Transverse colon (tissue), 4 donors: ENCODE results near the gene ELMO3.
A peak's percentile ranks its signal among the peaks of the same experiment; 100 is the strongest.

Source experiments
- CTCF ChIP-seq, 5 experiments: fragments of 200-600 bp in 3 of 5; fragments of 450-650 bp in 2 of 5; sonication (generic) in 3 of 5; IDR thresholded peaks; 1 replicate in 2 of 5; 2 replicates in 3 of 5; pipeline ENCODE4 v1.5.1; 2016 to 2017; ENCODE audit warnings: antibody characterized with exemption in 5 of 5, inconsistent platforms in 3 of 5, mild to moderate bottlenecking in 2 of 5, moderate library complexity in 1 of 5
- EP300 ChIP-seq: sonication (generic); formaldehyde crosslinking; IDR thresholded peaks from one replicate; pipeline ENCODE4 v1.6.1; 2017; ENCODE audit warnings: antibody characterized with exemption, low read depth
- POLR2A ChIP-seq: fragments of 450-650 bp; IDR thresholded peaks from one replicate; pipeline ENCODE4 v1.6.1; 2016; ENCODE audit warnings: antibody characterized with exemption, mild to moderate bottlenecking, moderate library complexity
- POLR2AphosphoS5 ChIP-seq, 3 donors: sonication (generic); formaldehyde crosslinking; IDR thresholded peaks; one replicate each; pipeline ENCODE4 v1.6.1; 2016; ENCODE audit warnings: antibody characterized with exemption in 3 of 3

DNA sequence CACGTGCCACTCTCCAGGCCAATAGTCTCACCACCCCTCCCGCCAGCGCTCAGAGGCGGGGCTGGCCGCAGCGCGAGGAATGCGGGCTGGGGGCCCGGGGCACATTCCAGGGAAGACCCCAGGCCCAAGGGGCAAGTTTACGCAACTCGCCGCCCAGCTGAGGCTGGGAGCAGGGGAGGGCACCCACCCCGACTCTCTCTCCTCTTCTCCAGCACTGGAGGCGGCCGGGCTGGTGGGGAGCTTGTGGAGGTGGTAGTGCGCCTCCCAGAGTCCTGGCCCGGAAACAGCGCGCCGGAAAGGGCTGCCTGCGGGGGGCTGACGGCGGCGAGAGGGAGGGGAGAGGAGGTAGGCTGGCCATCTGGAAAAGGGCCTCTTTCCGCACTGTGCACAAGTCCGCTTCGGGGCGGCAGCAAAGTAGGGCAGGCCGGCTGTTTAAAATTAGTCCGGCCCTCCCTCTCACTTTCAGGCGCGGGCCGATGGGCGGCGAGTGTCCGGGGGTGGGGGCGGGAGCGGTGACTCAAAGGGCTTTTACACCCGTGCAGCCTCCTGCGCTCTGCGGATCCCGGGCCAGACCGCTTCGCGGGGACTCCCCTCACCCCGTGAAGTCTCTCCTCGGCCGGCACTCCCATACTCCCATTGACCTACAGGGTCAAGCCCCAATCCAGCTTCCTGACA is 47.3 kb downstream of the ELMO3 start:
- TF ChIP-seq POLR2A, result no peak
- peak in 4 of 5 experiments; percentile 9 to 48 (median 30) for TF ChIP-seq CTCF (IDR thresholded peaks at IDR 0.05)
- peak in 2 of 3 donors; percentile 47 to 51 for TF ChIP-seq POLR2AphosphoS5 (IDR thresholded peaks at IDR 0.05)
- no peak for TF ChIP-seq EP300
